Lower lobe of right lung (tissue), 2 donors: ENCODE measurements around the gene WBP1. TPM values are rescaled to one million over a fixed set of nuclear protein-coding genes. Genes with fewer than 3 reads are reported as not detected.
"Not testable (repeated sequence)": the region's sequence is repeated elsewhere in the genome, so short reads cannot be mapped to it uniquely, and the experiment has no call there.

Source experiments
- ATAC-seq, 2 donors: fragments of 200-7000 bp; cut with Tn5 transposase; one replicate each; pipeline ENCODE4 v1.9.1; 2020 to 2022; ENCODE audit warnings: mild to moderate bottlenecking in 2 of 2, moderate library complexity in 2 of 2
- DNase-seq: peaks from one replicate; pipeline ENCODE4 v3.0.0-alpha.2; 2020
- H3K27ac ChIP-seq: fragments of 200-600 bp; one replicate; pipeline ENCODE4 v1.8.0; 2022
- H3K27me3 ChIP-seq: fragments of 200-600 bp; one replicate; pipeline ENCODE4 v1.8.0; 2022; ENCODE audit warnings: low read depth
- H3K36me3 ChIP-seq: fragments of 200-600 bp; one replicate; pipeline ENCODE4 v1.8.0; 2022; ENCODE audit warnings: mild to moderate bottlenecking
- H3K4me1 ChIP-seq: fragments of 200-600 bp; one replicate; pipeline ENCODE4 v1.8.0; 2022
- H3K4me3 ChIP-seq: fragments of 200-600 bp; one replicate; pipeline ENCODE4 v1.8.0; 2022; ENCODE audit warnings: mild to moderate bottlenecking
- H3K9me3 ChIP-seq: fragments of 200-600 bp; one replicate; pipeline ENCODE4 v1.8.0; 2022
- intact Hi-C: fragments of 100-400 bp; cut with DNase I; formaldehyde crosslinking; loops from one replicate; pipeline ENCODE4 v1.11.0; 2022
- total RNA-seq: library from RNA; stranded (reverse); fragmentation: NEBNext Ultra II Directional; extraction: Animal tissue kit (Norgen Biotek cat#: 25700); gene quantifications from one replicate; pipeline ENCODE4 v1.2.1, GENCODE V29; 2021
- TF ChIP-seq, protein P1 (sequence below): fragments of 200-600 bp; IDR thresholded peaks from one replicate; pipeline ENCODE4 v1.8.0; 2022; ENCODE audit warnings: antibody characterized with exemption, mild to moderate bottlenecking
- donor health status: DM: no; HTN: yes; CAD: no; lungs with severe emphysema.

WBP1 gene
- total RNA-seq, 1 donor from 2014 or later, result 60.1 TPM

DNA sequence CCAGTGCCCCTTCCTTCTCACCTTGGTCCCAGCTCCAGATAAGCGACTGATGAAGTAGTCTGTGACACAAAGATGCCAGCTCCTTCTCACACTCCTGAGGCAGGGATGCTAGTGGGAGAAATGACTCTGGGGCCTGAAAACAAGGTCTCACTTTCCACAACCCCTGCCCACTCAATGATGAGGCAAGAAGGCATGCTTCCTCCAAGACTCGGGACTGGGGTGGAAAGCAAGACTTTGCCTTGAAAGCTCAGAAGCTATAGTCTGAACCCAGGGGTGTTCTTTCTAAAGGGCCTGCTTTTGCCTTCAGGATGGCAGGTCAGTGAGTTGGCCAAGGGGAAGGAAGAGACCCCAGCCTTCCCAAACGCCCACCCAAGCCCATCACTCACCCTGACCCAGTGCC is 23.2 kb downstream of the WBP1 start:
- Histone ChIP-seq H3K27ac (peak overlapping the region; percentile 92), H3K4me1 (peaks cover 41% of the 10 kb centered on the region), H3K9me3 (no peaks in the 10 kb centered on the region), H3K4me3 (peak overlapping the region; percentile 98), H3K36me3 (peaks cover 42% of the 10 kb centered on the region), H3K27me3 (no peaks in the 10 kb centered on the region)
- DNase-seq (no peak), ATAC-seq (no peak)
- TF ChIP-seq, protein P1, sequence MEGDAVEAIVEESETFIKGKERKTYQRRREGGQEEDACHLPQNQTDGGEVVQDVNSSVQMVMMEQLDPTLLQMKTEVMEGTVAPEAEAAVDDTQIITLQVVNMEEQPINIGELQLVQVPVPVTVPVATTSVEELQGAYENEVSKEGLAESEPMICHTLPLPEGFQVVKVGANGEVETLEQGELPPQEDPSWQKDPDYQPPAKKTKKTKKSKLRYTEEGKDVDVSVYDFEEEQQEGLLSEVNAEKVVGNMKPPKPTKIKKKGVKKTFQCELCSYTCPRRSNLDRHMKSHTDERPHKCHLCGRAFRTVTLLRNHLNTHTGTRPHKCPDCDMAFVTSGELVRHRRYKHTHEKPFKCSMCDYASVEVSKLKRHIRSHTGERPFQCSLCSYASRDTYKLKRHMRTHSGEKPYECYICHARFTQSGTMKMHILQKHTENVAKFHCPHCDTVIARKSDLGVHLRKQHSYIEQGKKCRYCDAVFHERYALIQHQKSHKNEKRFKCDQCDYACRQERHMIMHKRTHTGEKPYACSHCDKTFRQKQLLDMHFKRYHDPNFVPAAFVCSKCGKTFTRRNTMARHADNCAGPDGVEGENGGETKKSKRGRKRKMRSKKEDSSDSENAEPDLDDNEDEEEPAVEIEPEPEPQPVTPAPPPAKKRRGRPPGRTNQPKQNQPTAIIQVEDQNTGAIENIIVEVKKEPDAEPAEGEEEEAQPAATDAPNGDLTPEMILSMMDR, result no peak
- intact Hi-C loops, result no loop called here

DNA sequence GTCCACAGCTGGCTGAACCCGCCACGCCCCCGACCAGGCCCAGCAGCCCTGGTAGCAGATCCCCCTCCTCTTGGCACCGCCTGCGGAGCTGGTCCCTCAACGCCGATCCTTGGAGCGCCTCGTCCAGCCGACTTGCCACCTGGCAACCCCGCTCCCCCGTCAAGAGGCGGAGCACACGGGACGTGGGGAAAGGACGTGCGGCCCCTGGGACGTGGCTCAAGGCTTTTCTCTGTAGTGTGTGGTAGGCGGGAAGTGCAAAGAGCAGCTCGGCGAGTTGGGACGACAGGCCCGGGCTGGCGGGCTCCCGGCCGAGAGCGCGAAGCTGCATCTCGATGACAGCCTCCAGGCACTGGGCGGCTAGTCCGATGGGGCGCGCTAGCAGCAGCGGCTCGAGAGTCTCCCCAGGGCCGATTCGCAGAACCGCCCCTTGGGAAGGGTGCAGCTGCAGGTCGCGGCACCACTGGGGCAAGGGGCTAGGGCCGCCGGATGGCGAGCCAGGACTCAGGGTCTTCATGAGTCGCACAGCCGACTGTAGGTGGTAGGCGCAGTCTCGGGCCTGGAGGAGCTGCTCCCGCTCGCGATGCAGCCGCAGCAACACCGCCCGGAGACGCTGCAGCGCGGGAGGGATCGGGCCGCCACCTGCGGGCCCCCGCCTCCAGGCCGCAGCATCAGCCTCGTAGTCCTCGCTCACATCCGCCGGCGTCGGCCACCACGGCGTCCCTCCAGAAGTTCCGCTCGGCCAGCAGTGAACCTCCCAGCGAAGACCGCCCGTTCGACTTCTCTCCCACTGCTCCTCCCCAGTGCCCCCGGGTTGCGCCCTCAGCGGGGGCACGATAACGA is 23.9 kb downstream of the WBP1 start:
- intact Hi-C loops, result loop anchor here (2.0 kb wide), 1 partner anchor 105 kb away; no protein-coding TSS in a partner anchor
- H3K4me1 ChIP-seq, result peaks cover 35% of the 10 kb centered on the region
- peaks cover 49% of the 10 kb centered on the region for H3K36me3 ChIP-seq
- H3K4me3 ChIP-seq, result peak overlapping the region; percentile 98
- ATAC-seq (peak; percentile 76 to 81), DNase-seq (no peak)
- TF ChIP-seq, protein P1, result no peak
- no peaks in the 10 kb centered on the region for H3K27me3 ChIP-seq
- no peaks in the 10 kb centered on the region for H3K9me3 ChIP-seq
- H3K27ac ChIP-seq, result peak overlapping the region; percentile 92

DNA sequence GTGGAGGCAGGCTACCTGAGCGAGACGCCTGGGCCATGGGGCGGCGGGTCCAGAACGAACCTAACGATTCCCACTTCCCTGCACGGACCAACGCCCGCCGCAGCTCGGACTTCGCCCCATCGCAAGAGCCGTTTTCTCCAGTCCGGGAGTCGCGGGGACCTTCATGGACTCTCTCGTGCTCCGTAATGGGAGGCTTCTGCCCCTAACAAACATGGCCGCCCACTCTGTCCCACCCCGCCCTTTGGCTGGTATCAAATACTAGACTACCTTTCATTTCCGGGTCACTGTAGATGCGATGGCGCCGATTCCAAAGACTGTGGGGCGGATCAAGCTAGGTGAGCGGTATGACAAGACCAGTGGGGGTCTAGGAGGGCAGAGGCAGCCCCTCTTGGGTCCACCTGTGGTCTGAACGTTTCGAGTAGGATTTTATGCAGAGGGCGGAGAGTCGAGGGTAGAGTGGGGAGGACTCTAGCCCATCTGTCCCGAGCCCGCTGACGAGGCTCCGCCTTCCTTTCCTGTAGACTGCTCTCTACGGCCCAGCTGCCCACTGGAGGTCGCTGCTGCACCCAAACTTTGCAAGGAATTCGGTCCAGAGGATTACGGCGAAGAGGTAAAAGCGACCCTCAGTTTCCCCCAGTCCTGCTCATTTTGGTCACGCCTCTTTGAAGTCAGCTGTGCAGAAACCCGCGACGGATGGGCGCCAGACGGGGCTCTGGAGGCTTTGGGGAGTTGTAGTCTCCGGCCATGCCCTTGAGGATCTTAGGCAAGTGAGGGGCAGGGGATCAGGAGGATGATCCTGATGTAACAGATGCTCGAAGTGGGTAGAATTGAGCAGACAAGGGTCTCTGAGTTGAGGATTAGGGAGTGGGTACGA is 24.8 kb downstream of the WBP1 start, which contains the start of the genes CCDC142 and TTC31:
TSS of gene CCDC142 (minus strand) at position 198 of the 874 bp plus-strand sequence. CDS start at position 37, 161 bp downstream.
TSS of gene TTC31 (plus strand) at position 281 of the 874 bp plus-strand sequence. CDS start at position 296, 15 bp downstream.
- Histone ChIP-seq H3K9me3 (no peaks in the 10 kb centered on the region), H3K4me1 (peaks cover 32% of the 10 kb centered on the region), H3K36me3 (peaks cover 49% of the 10 kb centered on the region), H3K4me3 (peak within 1 kb of the TSS; percentile 98), H3K27ac (peak within 1 kb of the TSS; percentile 92), H3K27me3 (no peaks in the 10 kb centered on the region)
- ATAC-seq (peak; percentile 99), DNase-seq (peak; percentile 97)
- TF ChIP-seq, protein P1, result peak; percentile 88
- intact Hi-C loops, result loop anchor here (2.0 kb wide), 1 partner anchor 104 kb away; no protein-coding TSS in a partner anchor

DNA sequence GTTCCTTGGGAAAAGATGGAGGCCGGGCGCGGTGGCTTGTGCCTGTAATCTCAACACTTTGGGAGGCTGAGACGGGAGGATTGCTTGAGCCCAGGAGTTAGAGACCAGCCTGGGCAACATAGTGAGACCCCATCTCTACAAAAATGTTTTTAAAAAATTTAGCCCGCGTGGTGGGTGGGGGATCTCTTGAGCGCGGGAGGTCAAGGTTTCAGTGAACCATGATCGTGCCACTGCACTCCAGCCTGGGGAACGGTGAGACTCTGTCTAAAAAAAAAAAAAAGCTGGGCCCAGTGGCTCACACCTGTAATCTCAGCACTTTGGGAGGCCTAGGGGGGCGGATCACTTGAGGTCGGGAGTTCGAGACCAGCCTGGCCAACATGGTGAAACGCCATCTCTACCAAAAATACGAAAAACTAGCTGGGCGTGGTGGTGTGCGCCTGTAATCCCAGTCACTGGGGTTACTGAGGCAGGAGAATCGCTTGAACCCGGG is 25.5 kb downstream of the WBP1 start:
- DNase-seq, result peak; percentile 28
- intact Hi-C loops, result loop anchor here (2.0 kb wide), 1 partner anchor 103 kb away; no protein-coding TSS in a partner anchor
- peaks cover 32% of the 10 kb centered on the region for H3K4me1 ChIP-seq
- H3K27me3 ChIP-seq, ATAC-seq, H3K9me3 ChIP-seq: not testable (repeated sequence)
- peak overlapping the region; percentile 92 for H3K27ac ChIP-seq
- H3K36me3 ChIP-seq, result peaks cover 56% of the 10 kb centered on the region
- peak overlapping the region; percentile 98 for H3K4me3 ChIP-seq

DNA sequence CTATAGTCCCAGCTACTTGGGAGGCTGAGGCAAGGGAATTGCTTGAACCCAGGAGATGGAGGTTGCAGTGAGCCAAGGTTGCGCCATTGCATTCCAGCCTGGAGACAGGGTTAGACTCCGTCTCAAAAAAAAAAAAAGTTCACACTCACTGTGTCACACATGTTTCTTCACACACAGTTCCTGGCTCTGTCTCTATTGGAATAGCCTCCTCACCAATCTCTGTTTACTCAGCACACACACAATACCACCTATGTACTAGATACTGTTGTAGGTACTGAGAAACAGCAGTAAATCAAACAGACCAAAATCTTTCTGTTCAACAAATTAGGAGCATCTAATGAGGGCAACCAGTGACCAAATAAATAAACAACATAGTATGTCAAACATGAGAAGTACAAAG is 27.9 kb downstream of the WBP1 start:
- peaks cover 21% of the 10 kb centered on the region for H3K4me1 ChIP-seq
- H3K36me3 ChIP-seq, result peaks cover 53% of the 10 kb centered on the region
- DNase-seq, result peak; percentile 4
- intact Hi-C loops, result no loop called here
- TF ChIP-seq, protein P1, result no peak
- H3K27ac ChIP-seq, result no peak overlapping the region
- H3K9me3 ChIP-seq, result no peaks in the 10 kb centered on the region
- no peaks in the 10 kb centered on the region for H3K27me3 ChIP-seq
- H3K4me3 ChIP-seq, result no peak overlapping the region
- ATAC-seq, result no peak
